PFSK-1 (cell line): ENCODE results near the gene C19orf81.

Experiments used
- FOXP2 ChIP-seq: optimal IDR thresholded peaks from 2 replicates; pipeline ENCODE3; 2011; ENCODE audit warnings: borderline replicate concordance, control low read depth, inconsistent platforms; ENCODE audit not compliant: insufficient read depth; ENCODE audit errors: extremely low read length, extremely low read depth
- POLR2AphosphoS5 ChIP-seq: IDR thresholded peaks from 2 replicates; pipeline ENCODE4 v1.6.1; 2012; ENCODE audit warnings: low read depth, mild to moderate bottlenecking, control low read depth, low read length, moderate library complexity
- SIN3A ChIP-seq: IDR thresholded peaks from 2 replicates; pipeline ENCODE4 v1.6.1; 2012; ENCODE audit warnings: mild to moderate bottlenecking, low read length, moderate library complexity, borderline replicate concordance; ENCODE audit not compliant: insufficient read depth
- TAF1 ChIP-seq: IDR thresholded peaks from 2 replicates; pipeline ENCODE4 v1.6.1; 2012; ENCODE audit warnings: low read length, control low read depth, borderline replicate concordance; ENCODE audit not compliant: insufficient read depth
- TF ChIP-seq, protein P1 (sequence below), 2 experiments: IDR thresholded peaks; 2 replicates each; pipeline versions ENCODE4 v1.6.1 to v1.8.0; 2011 to 2012; ENCODE audit warnings: low read depth in 2 of 2, low read length in 2 of 2, control low read depth in 1 of 2, inconsistent platforms in 1 of 2, mild to moderate bottlenecking in 1 of 2, moderate library complexity in 1 of 2; ENCODE audit not compliant: insufficient read depth in 1 of 2

Gene C19orf81

DNA sequence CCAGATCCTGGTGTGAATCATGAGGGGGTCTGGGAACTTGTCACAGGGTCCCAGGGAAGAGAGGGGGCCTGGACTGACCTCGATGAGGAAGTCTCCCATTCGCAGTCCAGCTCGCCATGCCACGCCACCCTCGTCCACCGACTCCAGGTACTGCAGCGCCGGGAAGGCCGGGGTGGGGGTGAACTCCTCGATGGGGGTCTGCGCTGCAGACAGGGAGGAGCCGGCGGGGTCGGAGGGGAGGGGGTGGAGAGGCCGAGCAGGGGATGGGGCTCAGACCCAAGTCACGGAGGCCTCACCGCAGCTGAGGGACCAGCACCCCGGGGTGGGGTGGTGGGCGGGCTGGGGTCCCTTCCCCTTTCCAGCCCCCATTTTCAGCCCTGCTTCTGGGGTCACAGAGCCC, 39.5 kb downstream of the C19orf81 start:
- TF ChIP-seq TAF1 (no peak), POLR2AphosphoS5 (no peak), SIN3A (no peak), FOXP2 (no peak)
- TF ChIP-seq, protein P1, sequence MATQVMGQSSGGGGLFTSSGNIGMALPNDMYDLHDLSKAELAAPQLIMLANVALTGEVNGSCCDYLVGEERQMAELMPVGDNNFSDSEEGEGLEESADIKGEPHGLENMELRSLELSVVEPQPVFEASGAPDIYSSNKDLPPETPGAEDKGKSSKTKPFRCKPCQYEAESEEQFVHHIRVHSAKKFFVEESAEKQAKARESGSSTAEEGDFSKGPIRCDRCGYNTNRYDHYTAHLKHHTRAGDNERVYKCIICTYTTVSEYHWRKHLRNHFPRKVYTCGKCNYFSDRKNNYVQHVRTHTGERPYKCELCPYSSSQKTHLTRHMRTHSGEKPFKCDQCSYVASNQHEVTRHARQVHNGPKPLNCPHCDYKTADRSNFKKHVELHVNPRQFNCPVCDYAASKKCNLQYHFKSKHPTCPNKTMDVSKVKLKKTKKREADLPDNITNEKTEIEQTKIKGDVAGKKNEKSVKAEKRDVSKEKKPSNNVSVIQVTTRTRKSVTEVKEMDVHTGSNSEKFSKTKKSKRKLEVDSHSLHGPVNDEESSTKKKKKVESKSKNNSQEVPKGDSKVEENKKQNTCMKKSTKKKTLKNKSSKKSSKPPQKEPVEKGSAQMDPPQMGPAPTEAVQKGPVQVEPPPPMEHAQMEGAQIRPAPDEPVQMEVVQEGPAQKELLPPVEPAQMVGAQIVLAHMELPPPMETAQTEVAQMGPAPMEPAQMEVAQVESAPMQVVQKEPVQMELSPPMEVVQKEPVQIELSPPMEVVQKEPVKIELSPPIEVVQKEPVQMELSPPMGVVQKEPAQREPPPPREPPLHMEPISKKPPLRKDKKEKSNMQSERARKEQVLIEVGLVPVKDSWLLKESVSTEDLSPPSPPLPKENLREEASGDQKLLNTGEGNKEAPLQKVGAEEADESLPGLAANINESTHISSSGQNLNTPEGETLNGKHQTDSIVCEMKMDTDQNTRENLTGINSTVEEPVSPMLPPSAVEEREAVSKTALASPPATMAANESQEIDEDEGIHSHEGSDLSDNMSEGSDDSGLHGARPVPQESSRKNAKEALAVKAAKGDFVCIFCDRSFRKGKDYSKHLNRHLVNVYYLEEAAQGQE (IDR thresholded peaks at IDR 0.05; ENCODE audit: insufficient read depth in 1 of 2, low read depth in 2 of 2, low read length in 2 of 2), result no peak

DNA sequence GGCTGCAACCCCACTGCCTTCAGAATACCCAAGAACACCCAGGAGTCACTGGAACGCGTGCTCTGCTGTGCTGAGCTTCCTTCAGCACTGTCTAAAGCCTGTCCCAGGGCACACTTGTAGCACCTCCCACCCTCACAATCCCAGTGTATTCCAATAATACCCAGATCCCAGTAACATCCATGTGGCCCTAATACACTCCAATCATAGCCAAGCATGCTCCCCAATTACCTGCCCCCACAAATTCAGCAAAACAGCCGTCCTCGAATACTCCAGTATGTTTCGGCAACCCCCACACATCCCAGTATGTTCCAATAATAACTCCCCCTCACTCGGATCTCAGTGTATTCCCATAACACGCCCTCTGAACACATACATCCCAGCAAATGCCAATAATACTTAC, 41.2 kb downstream of the C19orf81 start:
- TF ChIP-seq TAF1 (no peak), POLR2AphosphoS5 (no peak), SIN3A (no peak), FOXP2 (no peak)
- TF ChIP-seq, protein P1 (IDR thresholded peaks at IDR 0.05; ENCODE audit: insufficient read depth in 1 of 2, low read depth in 2 of 2, low read length in 2 of 2), result no peak

DNA sequence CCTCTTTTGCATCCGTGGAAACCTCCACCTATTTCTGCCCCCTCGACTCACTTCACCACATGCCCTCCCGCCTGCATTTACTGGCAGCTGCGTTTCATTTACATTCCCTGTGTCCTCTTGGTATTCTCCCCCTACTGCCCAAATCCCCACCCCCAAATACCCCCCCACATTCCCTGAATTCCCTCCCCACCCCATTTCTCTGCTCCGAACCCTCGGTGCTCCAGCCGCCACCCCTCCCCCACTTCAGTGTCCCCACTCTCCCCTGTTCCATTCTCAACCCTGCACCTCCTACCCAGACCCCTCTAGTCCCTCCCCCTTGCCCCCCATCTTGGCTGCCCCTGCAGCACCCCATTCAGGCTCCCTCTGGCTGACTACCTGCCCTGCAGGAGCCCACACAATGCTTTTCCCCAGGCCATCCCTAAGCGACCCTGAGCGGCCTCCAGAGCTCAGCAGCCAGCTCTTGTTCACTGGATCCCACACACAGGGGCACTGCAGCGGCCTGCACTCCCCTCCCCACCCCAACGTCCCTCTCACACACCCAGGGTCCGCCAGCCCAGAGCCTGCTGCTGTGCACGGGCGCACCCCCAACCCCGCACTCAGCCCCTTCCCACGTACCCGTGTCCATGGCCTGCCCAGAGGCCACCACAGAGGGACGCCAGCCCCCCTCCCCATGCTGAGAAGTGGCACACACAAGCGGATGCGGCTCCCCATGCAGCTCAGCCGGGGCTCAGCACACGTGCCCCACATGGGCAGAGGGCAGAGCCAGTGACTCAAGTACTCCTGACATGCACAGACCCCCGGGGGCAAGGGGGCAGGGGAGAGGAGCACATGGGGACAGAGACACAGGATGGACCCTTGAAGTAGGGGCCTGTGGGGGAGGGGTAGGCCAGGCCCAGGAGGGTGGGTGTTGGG, 44.1 kb downstream of the C19orf81 start:
- TF ChIP-seq SIN3A, result no peak
- no peak for TF ChIP-seq TAF1
- TF ChIP-seq, protein P1 (IDR thresholded peaks at IDR 0.05; ENCODE audit: insufficient read depth in 1 of 2, low read depth in 2 of 2, low read length in 2 of 2), result no peak

DNA sequence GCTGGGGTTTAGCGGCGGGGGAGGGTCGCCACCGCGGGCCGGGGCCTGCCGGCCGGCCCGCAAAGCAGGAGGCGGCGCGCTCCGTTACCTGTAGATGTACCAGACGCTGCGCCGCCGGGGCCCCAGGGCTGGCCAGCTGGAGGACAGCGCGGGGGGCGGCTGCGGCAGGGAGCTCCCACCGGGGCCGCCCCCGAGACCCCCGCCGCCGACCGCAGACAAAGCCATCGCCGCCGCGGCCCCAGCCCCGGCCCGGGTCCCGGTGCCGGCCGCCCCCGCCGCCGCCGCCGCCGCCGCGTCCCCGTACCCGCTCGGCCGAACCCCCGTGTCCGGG, 45.5 kb downstream of the C19orf81 start:
- TF ChIP-seq FOXP2 (no peak), SIN3A (no peak), TAF1 (no peak), POLR2AphosphoS5 (no peak)
- TF ChIP-seq, protein P1 (IDR thresholded peaks at IDR 0.05; ENCODE audit: insufficient read depth in 1 of 2, low read depth in 2 of 2, low read length in 2 of 2), result no peak
